A549 (cell line): ENCODE results near the gene TMEM175. TPM values are rescaled to one million over a fixed set of nuclear protein-coding genes. Genes with fewer than 3 reads are reported as not detected.

ENCODE experiments used
- ATAC-seq, 2 experiments: fragments of 200-7000 bp in 1 of 2; fragments of >200 bp in 1 of 2; cut with Nextera tagmentation in 1 of 2; cut with Tn5 transposase in 1 of 2; 3 replicates each; pipeline versions ENCODE4 v1.8.0 to v1.9.1; 2018 to 2020; ENCODE audit warnings: mild to moderate bottlenecking in 1 of 2, moderate library complexity in 1 of 2
- CTCF ChIA-PET: fragments of 300-600 bp; sonication (Branson Sonifier 250); formaldehyde crosslinking; extraction: SDS; loops from one replicate; lab custom pipeline; 2021; ENCODE audit warnings: antibody characterized with exemption, inconsistent platforms; lab: Yijun Ruan, JAX
- POLR2A ChIA-PET: fragments of 350-600 bp; formaldehyde crosslinking; extraction: SDS; loops from one replicate; lab custom pipeline; 2021; ENCODE audit warnings: antibody characterized with exemption, inconsistent platforms; lab: Yijun Ruan, JAX
- DNase-seq, 2 experiments: peaks; one replicate each; pipeline versions ENCODE4 v3.0.0 to v3.0.0-alpha.2; 2011 to 2016; ENCODE audit warnings: low read depth in 1 of 2, low spot score in 1 of 2
- FAIRE-seq: peaks from 2 replicates; lab custom pipeline; 2011; peaks lifted over from hg19 to GRCh38; lab: Jason Lieb, UNC
- H3K27ac ChIP-seq, 2 experiments: fragments of >200 bp; sonication (Bioruptor Twin); formaldehyde crosslinking; 3 replicates each; pipeline ENCODE4 v1.5.1; 2016 to 2017
- H3K4me1 ChIP-seq: fragments of >200 bp; sonication (Bioruptor Twin); formaldehyde crosslinking; 3 replicates; pipeline ENCODE4 v1.6.1; 2016
- H3K4me2 ChIP-seq: fragments of >200 bp; sonication (Bioruptor Twin); formaldehyde crosslinking; 3 replicates; pipeline ENCODE4 v1.6.1; 2016
- H3K4me3 ChIP-seq: fragments of >200 bp; sonication (Bioruptor Twin); formaldehyde crosslinking; 3 replicates; pipeline ENCODE4 v1.5.1; 2016
- H3K9me3 ChIP-seq: fragments of >200 bp; sonication (Bioruptor Twin); formaldehyde crosslinking; 3 replicates; pipeline ENCODE4 v1.6.1; 2016
- BCL3 ChIP-seq: fragments of >200 bp; sonication (Bioruptor Twin); formaldehyde crosslinking; IDR thresholded peaks from 3 replicates; pipeline ENCODE4 v1.6.1; 2016
- BHLHE40 ChIP-seq: IDR thresholded peaks from 2 replicates; pipeline ENCODE4 v1.6.1; 2012; ENCODE audit warnings: low read depth, low read length, inconsistent platforms
- CBX2 ChIP-seq: fragments of 200-600 bp; sonication (generic); IDR thresholded peaks from 2 replicates; pipeline ENCODE4 v1.6.1; 2016; ENCODE audit warnings: low read depth, mild to moderate bottlenecking, borderline replicate concordance
- CEBPB ChIP-seq, 2 experiments: fragments of >200 bp in 1 of 2; sonication (Bioruptor Twin) in 1 of 2; formaldehyde crosslinking in 1 of 2; IDR thresholded peaks; 2 replicates each; pipeline ENCODE4 v1.6.1; 2012 to 2016
- CHD2 ChIP-seq: fragments of 150-350 bp; IDR thresholded peaks from 2 replicates; pipeline ENCODE4 v1.6.1; 2014; ENCODE audit warnings: low read length; ENCODE audit not compliant: partially characterized antibody
- CHD4 ChIP-seq: fragments of 200-600 bp; sonication (generic); IDR thresholded peaks from 2 replicates; pipeline ENCODE4 v1.6.1; 2016; ENCODE audit warnings: antibody characterized with exemption, mild to moderate bottlenecking, borderline replicate concordance
- E2F6 ChIP-seq: IDR thresholded peaks from 2 replicates; pipeline ENCODE4 v1.6.1; 2012; ENCODE audit warnings: low read depth, borderline replicate concordance
- ELK1 ChIP-seq: fragments of 150-350 bp; IDR thresholded peaks from 2 replicates; pipeline ENCODE4 v1.6.1; 2014; ENCODE audit warnings: low read depth, mild to moderate bottlenecking, low read length
- FOSB ChIP-seq: fragments of 250-450 bp; sonication (Bioruptor Pico); IDR thresholded peaks from 2 replicates; pipeline ENCODE4 v1.5.0; 2020; ENCODE audit warnings: mild to moderate bottlenecking, moderate library complexity
- GATA3 ChIP-seq: IDR thresholded peaks from 2 replicates; pipeline ENCODE4 v1.6.1; 2012; ENCODE audit warnings: borderline replicate concordance
- HES2 ChIP-seq: fragments of >200 bp; sonication (Bioruptor Twin); formaldehyde crosslinking; IDR thresholded peaks from 2 replicates; pipeline ENCODE4 v1.6.1; 2016
- HOXB13 ChIP-seq: fragments of 250-450 bp; sonication (Bioruptor Pico); IDR thresholded peaks from 2 replicates; pipeline ENCODE4 v1.5.0; 2020; ENCODE audit warnings: low read depth, mild to moderate bottlenecking, moderate library complexity
- HOXB5 ChIP-seq: fragments of 250-450 bp; sonication (Bioruptor Pico); IDR thresholded peaks from 2 replicates; pipeline ENCODE4 v1.5.0; 2020; ENCODE audit warnings: mild to moderate bottlenecking, moderate library complexity
- JUN ChIP-seq, 2 experiments: fragments of >200 bp; sonication (Bioruptor Twin); formaldehyde crosslinking; IDR thresholded peaks; 2 replicates in 1 of 2; 3 replicates in 1 of 2; pipeline ENCODE4 v1.6.1; 2016 to 2017
- JUNB ChIP-seq: fragments of >200 bp; sonication (Bioruptor Twin); formaldehyde crosslinking; IDR thresholded peaks from 2 replicates; pipeline ENCODE4 v1.6.1; 2016
- KDM5A ChIP-seq: fragments of 200-600 bp; sonication (generic); IDR thresholded peaks from 2 replicates; pipeline ENCODE4 v1.6.1; 2016; ENCODE audit warnings: antibody characterized with exemption, mild to moderate bottlenecking
- MYC ChIP-seq: IDR thresholded peaks from 2 replicates; pipeline ENCODE4 v1.6.1; 2012; ENCODE audit warnings: mild to moderate bottlenecking, inconsistent platforms, low read length, improper control_type of control experiment, borderline replicate concordance
- NPAS2 ChIP-seq: fragments of 250-450 bp; sonication (Bioruptor Pico); IDR thresholded peaks from 2 replicates; pipeline ENCODE4 v1.8.0; 2022; ENCODE audit warnings: mild to moderate bottlenecking, moderate library complexity, borderline replicate concordance
- PBX3 ChIP-seq: IDR thresholded peaks from 2 replicates; pipeline ENCODE4 v1.6.1; 2012
- RARB ChIP-seq: fragments of 250-450 bp; sonication (Bioruptor Pico); IDR thresholded peaks from 2 replicates; pipeline ENCODE4 v1.8.0; 2021; ENCODE audit warnings: mild to moderate bottlenecking, moderate library complexity
- RCOR1 ChIP-seq: fragments of 150-350 bp; IDR thresholded peaks from 2 replicates; pipeline ENCODE4 v1.6.1; 2014; ENCODE audit warnings: antibody characterized with exemption, low read length, low read depth
- REST ChIP-seq: fragments of 200-600 bp; sonication (generic); IDR thresholded peaks from 2 replicates; pipeline ENCODE4 v1.6.1; 2016; ENCODE audit warnings: antibody characterized with exemption, mild to moderate bottlenecking, moderate library complexity
- RNF2 ChIP-seq: fragments of 200-600 bp; sonication (generic); IDR thresholded peaks from 2 replicates; pipeline ENCODE4 v1.6.1; 2016; ENCODE audit warnings: low read depth, mild to moderate bottlenecking, antibody characterized with exemption, moderate library complexity, borderline replicate concordance
- SMC3 ChIP-seq: fragments of >200 bp; sonication (Bioruptor Twin); formaldehyde crosslinking; IDR thresholded peaks from 3 replicates; pipeline ENCODE4 v1.6.1; 2018; ENCODE audit warnings: inconsistent platforms
- SREBF2 ChIP-seq: fragments of 450-650 bp; IDR thresholded peaks from 2 replicates; pipeline ENCODE4 v1.6.1; 2014; ENCODE audit warnings: mild to moderate bottlenecking, moderate library complexity
- TP53 ChIP-seq: fragments of 250-450 bp; sonication (Bioruptor Pico); IDR thresholded peaks from 2 replicates; pipeline ENCODE4 v1.5.0; 2021; ENCODE audit warnings: mild to moderate bottlenecking, moderate library complexity
- USF2 ChIP-seq: fragments of 450-650 bp; IDR thresholded peaks from 2 replicates; pipeline ENCODE4 v1.6.1; 2014; ENCODE audit warnings: antibody characterized with exemption
- ZSCAN20 ChIP-seq: fragments of 250-450 bp; sonication (Bioruptor Pico); IDR thresholded peaks from 2 replicates; pipeline ENCODE4 v1.8.0; 2022; ENCODE audit warnings: mild to moderate bottlenecking, moderate library complexity
- WGBS: methylation state at CpG from one replicate; pipeline ENCODE4 v1.1.6; 2017; ENCODE audit errors: missing lambda C conversion rate; 5-methylcytosine and 5-hydroxymethylcytosine counted together
- polyA plus RNA-seq, 4 experiments: library from polyadenylated mRNA; depleted of rRNA in 3 of 4; stranded (reverse); fragments of >200 nt; fragmentation: RNase III in 1 of 4; extraction: RNeasy Plus Mini Kit Qiagen cat#74134 plus additional on column Dnase treatment in 1 of 4; gene quantifications; 2 replicates in 3 of 4; 3 replicates in 1 of 4; pipeline ENCODE4 v1.2.3, GENCODE V29; 2011 to 2017

Gene TMEM175
- polyA plus RNA-seq, 2 of the 4 experiments (the other 2 are of a cell fraction) = 15.7 to 19.4 TPM

GRCh38 chr4:930028-930551 is 2.2 kb upstream of the TMEM175 start:
- TF ChIP-seq BHLHE40 (no peak), CHD4 (no peak), FOSB (CRISPR knock-in tag) (no peak), NPAS2 (no peak), MYC (no peak), SREBF2 (no peak), CHD2 (no peak), BCL3 (no peak), GATA3 (no peak), RNF2 (no peak), HES2 (no peak), RARB (CRISPR knock-in tag) (no peak), ELK1 (no peak), HOXB13 (no peak), JUNB (no peak)
- no peak for DNase-seq
- FAIRE-seq = no peak
- WGBS = 24% methylated on average over 3 of the region's 3 CpGs
- peaks cover 21% of the 10 kb centered on the region for H3K4me1 ChIP-seq
- no peak for ATAC-seq
- ChIA-PET CTCF (interaction anchor here (0.6 to 1.5 kb wide), 2 partner anchors 8 to 57 kb away, joined by 3 to 7 read pairs; partner anchors contain the start of gene IDUA), POLR2A (no interaction called here)
- no peaks in the 10 kb centered on the region for H3K9me3 ChIP-seq
- no peak overlapping the region for H3K27ac ChIP-seq
- H3K4me3 ChIP-seq = no peak overlapping the region
- H3K4me2 ChIP-seq = peak overlapping the region; percentile 84

GRCh38 chr4:930827-931193 is 1.4 kb upstream of the TMEM175 start:
- no peak for TF ChIP-seq CEBPB (IDR thresholded peaks at IDR 0.05)
- TF ChIP-seq CHD2 = no peak
- TF ChIP-seq PBX3 = no peak
- no peak for TF ChIP-seq MYC
- TF ChIP-seq REST = no peak
- no peak for TF ChIP-seq KDM5A
- TF ChIP-seq E2F6 = no peak
- no peak for TF ChIP-seq HOXB5 (CRISPR knock-in tag)
- TF ChIP-seq HOXB13 = no peak
- no peak for TF ChIP-seq RCOR1
- TF ChIP-seq RARB (CRISPR knock-in tag) = no peak
- TF ChIP-seq TP53 (CRISPR knock-in tag) = no peak
- TF ChIP-seq JUN (IDR thresholded peaks at IDR 0.05) = no peak
- no peak for TF ChIP-seq USF2
- TF ChIP-seq JUNB = no peak
- TF ChIP-seq ZSCAN20 (CRISPR knock-in tag) = no peak
- TF ChIP-seq SMC3 = no peak
- TF ChIP-seq CBX2 = no peak
- TF ChIP-seq GATA3 = no peak
- FAIRE-seq = no peak

More at GRCh38 chr4:930827-931193, 1.4 kb upstream of the TMEM175 start:
- Histone ChIP-seq H3K4me3 (peak overlapping the region; percentile 99), H3K4me2 (peak overlapping the region; percentile 84), H3K4me1 (peaks cover 21% of the 10 kb centered on the region), H3K9me3 (no peaks in the 10 kb centered on the region), H3K27ac (peak overlapping the region in 1 of 2 experiments; percentile 99; a peak in 3 of 6 replicates)
- ATAC-seq (no peak), DNase-seq (no peak)
- 53% methylated on average over 7 of the region's 7 CpGs for WGBS
- ChIA-PET CTCF (no interaction called here), POLR2A (no interaction called here)
